Osteoblast (primary cell): ENCODE results near the gene AP2B1. TPM values are rescaled to one million over a fixed set of nuclear protein-coding genes. Genes with fewer than 3 reads are reported as not detected.
A peak's percentile ranks its signal among the peaks of the same experiment; 100 is the strongest.

Experiments
- DNase-seq: peaks from one replicate; pipeline ENCODE4 v3.0.0; 2011; ENCODE audit warnings: low spot score, mixed read lengths; ENCODE audit not compliant: insufficient read length; ENCODE audit errors: missing footprints
- H2AFZ ChIP-seq: 2 replicates; pipeline ENCODE4 v1.6.0; 2011; ENCODE audit warnings: mild to moderate bottlenecking, low read length
- H3K27ac ChIP-seq: 2 replicates; pipeline ENCODE4 v1.5.1; 2011; ENCODE audit warnings: mild to moderate bottlenecking, low read depth, low read length, moderate library complexity
- H3K27me3 ChIP-seq: 2 replicates; pipeline ENCODE4 v1.6.0; 2012; ENCODE audit warnings: mild to moderate bottlenecking, control low read depth, inconsistent platforms, low read length, moderate library complexity; ENCODE audit not compliant: insufficient read depth
- H3K36me3 ChIP-seq: 2 replicates; pipeline ENCODE4 v1.5.1; 2011; ENCODE audit warnings: mild to moderate bottlenecking, low read length, control low read depth, moderate library complexity; ENCODE audit not compliant: insufficient read depth
- H3K4me1 ChIP-seq: 2 replicates; pipeline ENCODE4 v1.5.1; 2011; ENCODE audit warnings: mild to moderate bottlenecking, low read length, control low read depth, moderate library complexity; ENCODE audit not compliant: insufficient read depth
- H3K4me2 ChIP-seq: 2 replicates; pipeline ENCODE4 v1.6.0; 2011; ENCODE audit warnings: mild to moderate bottlenecking, low read length; ENCODE audit not compliant: insufficient read depth
- H3K4me3 ChIP-seq: fragments of 200-600 bp; sonication (generic); 3 replicates; pipeline ENCODE4 v1.5.1; 2012; ENCODE audit warnings: mild to moderate bottlenecking, low read length, inconsistent platforms; ENCODE audit not compliant: insufficient read depth
- H3K79me2 ChIP-seq: 2 replicates; pipeline ENCODE4 v1.6.0; 2012; ENCODE audit warnings: mild to moderate bottlenecking, low read length, control low read depth, inconsistent platforms; ENCODE audit not compliant: insufficient read depth
- H3K9me3 ChIP-seq: 2 replicates; pipeline ENCODE4 v1.5.1; 2011; ENCODE audit warnings: low read depth, low read length, control low read depth
- H4K20me1 ChIP-seq: 2 replicates; pipeline ENCODE4 v1.6.0; 2012; ENCODE audit warnings: mild to moderate bottlenecking, low read length, control low read depth; ENCODE audit not compliant: insufficient read depth
- CTCF ChIP-seq: IDR thresholded peaks from 2 replicates; pipeline ENCODE4 v1.5.1; 2011; ENCODE audit warnings: mild to moderate bottlenecking, low read depth, low read length, moderate library complexity; ENCODE audit errors: extremely low read depth
- total RNA-seq: library from RNA; depleted of rRNA; stranded (reverse); fragments of >200 nt; gene quantifications from 2 replicates; pipeline ENCODE4 v1.2.3, GENCODE V29; 2012

The AP2B1 gene
- total RNA-seq, 1 donor = 84.0 TPM

- no peak overlapping the region for H3K27ac ChIP-seq
- TF ChIP-seq CTCF = no peak
- peaks cover 5% of the 10 kb centered on the region for H3K79me2 ChIP-seq
- no peaks in the 10 kb centered on the region for H3K27me3 ChIP-seq
- H4K20me1 ChIP-seq = peaks cover 16% of the 10 kb centered on the region
- H3K36me3 ChIP-seq = peaks cover 13% of the 10 kb centered on the region
- H2AFZ ChIP-seq = no peak overlapping the region
- H3K4me2 ChIP-seq = no peak overlapping the region
- H3K4me3 ChIP-seq = no peak overlapping the region
- DNase-seq = no peak
- no peaks in the 10 kb centered on the region for H3K9me3 ChIP-seq
- no peaks in the 10 kb centered on the region for H3K4me1 ChIP-seq
Observed at GRCh38 chr17:35705230-35705629, 118.1 kb downstream of the AP2B1 start.

- H3K4me2 ChIP-seq = no peak overlapping the region
- no peaks in the 10 kb centered on the region for H3K27me3 ChIP-seq
- H3K4me3 ChIP-seq = no peak overlapping the region
- H3K9me3 ChIP-seq = no peaks in the 10 kb centered on the region
- no peak overlapping the region for H2AFZ ChIP-seq
- TF ChIP-seq CTCF = no peak
- H3K27ac ChIP-seq = no peak overlapping the region
- peaks cover 17% of the 10 kb centered on the region for H3K36me3 ChIP-seq
- H4K20me1 ChIP-seq = peaks cover 16% of the 10 kb centered on the region
- peaks cover 5% of the 10 kb centered on the region for H3K79me2 ChIP-seq
- H3K4me1 ChIP-seq = no peaks in the 10 kb centered on the region
- DNase-seq = no peak
Observed at GRCh38 chr17:35705705-35706104, 118.6 kb downstream of the AP2B1 start.

- H3K27ac ChIP-seq = peak overlapping the region; percentile 22
- H4K20me1 ChIP-seq = peaks cover 10% of the 10 kb centered on the region
- peaks cover 2% of the 10 kb centered on the region for H3K79me2 ChIP-seq
- H3K4me3 ChIP-seq = no peak overlapping the region
- H3K36me3 ChIP-seq = peaks cover 21% of the 10 kb centered on the region
- H2AFZ ChIP-seq = no peak overlapping the region
- H3K4me2 ChIP-seq = no peak overlapping the region
- H3K9me3 ChIP-seq = no peaks in the 10 kb centered on the region
- TF ChIP-seq CTCF = no peak
- no peak for DNase-seq
- H3K4me1 ChIP-seq = peaks cover 6% of the 10 kb centered on the region
- no peaks in the 10 kb centered on the region for H3K27me3 ChIP-seq
Observed at GRCh38 chr17:35708149-35708548, 121.0 kb downstream of the AP2B1 start.

GRCh38 chr17:35708951-35709350 lies 121.8 kb downstream of the AP2B1 start:
- H3K4me3 ChIP-seq = no peak overlapping the region
- H3K79me2 ChIP-seq = peaks cover 2% of the 10 kb centered on the region
- H4K20me1 ChIP-seq = peaks cover 12% of the 10 kb centered on the region
- H3K4me1 ChIP-seq = peaks cover 13% of the 10 kb centered on the region
- peaks cover 21% of the 10 kb centered on the region for H3K36me3 ChIP-seq
- H3K4me2 ChIP-seq = no peak overlapping the region
- no peaks in the 10 kb centered on the region for H3K9me3 ChIP-seq
- no peak for DNase-seq
- no peak overlapping the region for H2AFZ ChIP-seq
- H3K27me3 ChIP-seq = no peaks in the 10 kb centered on the region
- H3K27ac ChIP-seq = no peak overlapping the region
- no peak for TF ChIP-seq CTCF
